Loucy (cell line): ENCODE measurements around the gene CFAP92.
"Not testable (repeated sequence)": the region's sequence is repeated elsewhere in the genome, so short reads cannot be mapped to it uniquely, and the experiment has no call there.

Experiments used
- CTCF ChIP-seq: fragments of 200-600 bp; sonication (generic); conservative IDR thresholded peaks from 2 replicates; pipeline ENCODE4 v1.5.1; 2014; ENCODE audit warnings: mild to moderate bottlenecking, antibody characterized with exemption, low read length
- EZH2phosphoT487 ChIP-seq: fragments of 200-600 bp; IDR thresholded peaks from 2 replicates; pipeline ENCODE4 v1.6.1; 2018; ENCODE audit warnings: antibody characterized with exemption, mild to moderate bottlenecking, moderate library complexity, borderline replicate concordance

DNA sequence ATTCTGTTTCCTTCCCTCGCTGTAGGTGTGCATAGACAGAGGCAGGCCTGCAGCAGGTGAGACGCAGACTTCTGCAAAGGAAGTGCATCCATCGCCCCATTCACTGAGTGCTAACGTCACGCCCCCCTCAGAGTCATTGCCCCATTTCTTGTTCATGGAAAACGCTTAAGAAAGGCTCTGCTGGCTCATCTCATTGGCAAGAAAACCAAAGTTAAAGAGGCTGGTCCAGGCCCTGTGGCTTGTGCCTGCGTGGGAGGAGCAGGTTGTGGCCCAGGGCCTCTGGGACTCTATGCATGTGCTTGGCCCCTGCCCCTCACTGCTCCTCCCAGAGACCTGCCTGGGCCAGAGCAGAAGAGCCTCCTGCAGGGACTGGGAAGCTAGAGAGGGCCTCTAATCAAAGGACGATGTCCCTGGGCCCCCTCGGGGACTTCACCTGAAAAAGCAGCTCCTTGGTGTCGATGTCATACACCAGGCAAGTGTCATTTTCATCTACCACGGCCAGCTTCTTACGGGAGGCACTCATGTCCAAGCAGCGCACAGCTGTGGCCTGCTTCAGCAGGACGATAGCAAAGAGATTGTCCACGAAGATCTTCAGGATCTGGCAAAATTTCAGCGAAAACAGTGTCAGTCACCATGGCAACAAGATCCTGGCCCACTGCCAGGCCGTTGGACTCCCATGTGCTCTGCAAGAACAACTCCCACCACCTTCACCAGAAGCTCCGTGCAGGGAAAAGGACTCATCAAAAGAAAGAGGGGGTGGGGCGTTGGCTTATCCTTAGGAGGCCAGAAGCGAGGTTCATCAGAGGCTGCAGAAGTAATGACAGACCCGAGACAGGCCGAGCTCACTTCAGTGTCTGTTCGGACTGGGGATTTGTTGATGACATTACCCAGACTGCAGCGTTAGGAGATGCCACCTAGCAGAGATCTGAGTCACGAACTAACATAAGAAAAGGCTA, 128.7 kb downstream of the CFAP92 start:
- TF ChIP-seq CTCF, EZH2phosphoT487: not testable (repeated sequence)
